GM21390 (cell line): ENCODE data around the gene PBX3.
"Not testable (repeated sequence)": the region's sequence is repeated elsewhere in the genome, so short reads cannot be mapped to it uniquely, and the experiment has no call there.

Experiments used
- ATAC-seq: cut with Tn5 transposase; IDR thresholded peaks from one replicate; pipeline ENCODE4 v1.9.1; 2021; ENCODE audit not compliant: unreplicated experiment

Gene PBX3

DNA sequence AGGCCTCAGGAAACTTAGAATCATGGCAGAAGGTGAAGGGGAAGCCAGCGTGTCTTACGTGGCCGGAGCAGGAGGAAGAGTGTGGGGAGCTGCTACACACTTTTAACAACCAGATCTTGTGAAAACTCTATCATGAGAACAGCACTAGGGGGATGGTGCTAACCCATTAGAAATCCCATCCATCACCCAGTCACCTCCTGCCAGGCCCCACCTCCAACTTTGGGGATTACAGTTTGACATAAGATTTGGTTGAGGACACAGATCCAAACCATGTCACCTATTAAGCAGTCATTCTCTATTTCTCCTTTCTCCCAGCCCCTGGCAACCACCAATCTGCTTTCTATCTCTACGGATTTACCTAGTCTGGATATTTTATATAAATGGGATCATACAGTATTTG is 26.9 kb downstream of the PBX3 start:
- ATAC-seq = no peak

DNA sequence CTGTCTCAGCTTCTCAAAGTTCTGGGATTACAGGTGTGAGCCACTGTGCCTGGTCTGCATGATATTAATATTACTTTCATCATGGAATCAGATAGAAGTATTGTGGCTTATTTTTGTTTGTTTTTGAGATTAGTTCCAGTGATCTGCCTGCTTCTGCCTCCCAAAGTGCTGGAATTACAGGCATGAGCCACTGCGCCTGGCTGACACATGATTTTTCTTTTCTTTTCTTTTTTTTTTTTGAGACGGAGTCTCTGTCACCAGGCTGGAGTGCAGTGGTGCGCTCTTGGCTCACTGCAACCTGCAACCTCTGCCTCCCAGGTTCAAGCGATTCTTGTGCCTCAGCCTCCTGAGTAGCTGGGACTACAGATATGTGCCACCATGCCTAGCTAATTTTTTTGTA is 29.6 kb downstream of the PBX3 start:
- ATAC-seq = not testable (repeated sequence)

DNA sequence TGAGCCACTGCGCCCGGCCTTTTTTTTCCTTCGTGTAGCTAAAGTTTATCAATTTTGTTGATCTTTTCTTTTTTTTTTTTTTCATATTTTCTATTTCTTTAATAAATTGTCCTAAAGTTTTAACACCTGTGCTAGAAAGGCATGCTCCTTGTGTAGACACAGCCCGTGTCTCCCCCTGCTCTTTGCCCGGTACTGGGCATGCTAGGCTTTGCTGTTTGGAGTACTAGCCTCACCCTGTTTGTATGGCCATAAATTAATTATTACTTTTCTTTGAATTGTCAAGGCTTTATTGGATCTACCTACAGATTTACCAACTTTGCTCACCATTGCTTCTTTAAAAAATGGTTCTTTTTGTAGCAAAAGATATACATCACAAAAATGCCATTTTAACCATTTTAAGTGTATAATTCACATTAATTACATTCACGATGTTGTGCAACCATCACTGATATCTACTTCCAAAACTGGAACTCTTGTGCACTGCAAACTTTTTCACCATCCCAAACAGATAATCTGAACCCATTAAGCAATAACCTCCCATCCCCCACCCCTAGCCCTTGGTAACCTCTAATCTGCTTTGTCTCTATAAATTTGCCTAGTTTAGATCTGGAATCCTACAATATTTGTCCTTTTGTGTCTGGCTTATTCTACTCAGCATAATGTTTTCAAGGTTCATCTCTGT is 31.5 kb downstream of the PBX3 start:
- not testable (repeated sequence) for ATAC-seq

DNA sequence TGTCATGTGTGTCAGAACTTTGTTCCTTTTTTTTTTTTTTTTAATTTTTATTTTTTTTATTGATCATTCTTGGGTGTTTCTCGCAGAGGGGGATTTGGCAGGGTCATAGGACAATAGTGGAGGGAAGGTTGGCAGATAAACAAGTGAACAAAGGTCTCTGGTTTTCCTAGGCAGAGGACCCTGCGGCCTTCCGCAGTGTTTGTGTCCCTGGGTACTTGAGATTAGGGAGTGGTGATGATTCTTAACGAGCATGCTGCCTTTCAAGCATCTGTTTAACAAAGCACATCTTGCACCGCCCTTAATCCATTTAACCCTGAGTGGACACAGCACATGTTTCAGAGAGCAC is 32.0 kb downstream of the PBX3 start:
- ATAC-seq = not testable (repeated sequence)

DNA sequence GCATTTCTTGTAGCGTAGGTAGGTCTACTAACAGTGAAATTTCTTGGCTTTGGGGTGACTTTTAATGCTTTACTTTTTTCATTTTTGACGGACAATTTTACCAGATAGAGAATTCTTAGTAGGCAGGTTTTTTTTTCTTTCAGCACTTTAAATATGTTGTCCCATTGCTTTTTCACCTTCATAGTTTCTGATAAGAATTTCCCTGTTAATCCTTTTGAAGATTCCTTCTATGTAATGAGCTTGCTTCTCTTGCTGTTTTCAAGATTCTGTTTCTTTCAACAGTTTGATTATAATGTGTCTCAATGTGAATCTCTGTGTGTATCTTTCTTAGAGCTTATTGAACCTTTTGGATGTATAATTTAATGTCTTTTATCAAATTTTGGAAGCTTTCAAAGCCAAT is 35.5 kb downstream of the PBX3 start:
- no peak for ATAC-seq

DNA sequence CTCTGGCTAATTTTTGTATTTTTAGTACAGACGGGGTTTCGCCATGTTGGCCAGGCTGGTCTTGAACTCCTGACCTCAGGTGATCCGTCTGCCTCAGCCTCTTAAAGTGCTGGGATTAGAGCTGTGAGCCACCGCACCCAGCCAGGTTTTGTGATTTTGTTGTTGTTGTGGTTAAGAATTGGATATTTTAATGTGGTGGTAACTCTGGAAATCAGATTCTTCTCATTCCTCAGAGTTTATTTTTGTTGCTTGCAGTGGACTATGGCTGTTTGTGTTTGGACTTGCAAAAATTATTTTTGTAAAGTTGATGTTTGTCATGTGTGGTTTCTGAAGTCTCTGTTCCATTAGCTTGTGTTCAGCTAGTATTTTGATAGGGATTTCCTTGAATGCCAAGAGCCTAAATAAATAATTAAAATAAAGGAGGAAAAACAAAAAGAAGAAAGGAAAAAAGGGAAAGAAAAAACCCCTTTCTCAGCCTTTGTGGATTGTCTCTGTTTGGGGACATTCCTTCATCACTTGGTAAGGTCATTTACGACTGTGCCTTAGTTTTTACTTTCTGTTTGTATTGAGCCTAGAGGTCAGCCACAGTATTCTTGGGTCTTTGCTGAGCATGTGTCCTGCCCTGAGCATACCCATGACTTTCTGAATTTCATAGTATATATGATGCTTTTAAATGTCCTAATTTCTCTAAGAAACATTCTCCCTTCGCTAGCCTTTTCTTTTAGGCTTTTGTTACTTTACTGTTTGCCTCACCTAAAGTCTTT is 37.3 kb downstream of the PBX3 start:
- ATAC-seq = no peak

DNA sequence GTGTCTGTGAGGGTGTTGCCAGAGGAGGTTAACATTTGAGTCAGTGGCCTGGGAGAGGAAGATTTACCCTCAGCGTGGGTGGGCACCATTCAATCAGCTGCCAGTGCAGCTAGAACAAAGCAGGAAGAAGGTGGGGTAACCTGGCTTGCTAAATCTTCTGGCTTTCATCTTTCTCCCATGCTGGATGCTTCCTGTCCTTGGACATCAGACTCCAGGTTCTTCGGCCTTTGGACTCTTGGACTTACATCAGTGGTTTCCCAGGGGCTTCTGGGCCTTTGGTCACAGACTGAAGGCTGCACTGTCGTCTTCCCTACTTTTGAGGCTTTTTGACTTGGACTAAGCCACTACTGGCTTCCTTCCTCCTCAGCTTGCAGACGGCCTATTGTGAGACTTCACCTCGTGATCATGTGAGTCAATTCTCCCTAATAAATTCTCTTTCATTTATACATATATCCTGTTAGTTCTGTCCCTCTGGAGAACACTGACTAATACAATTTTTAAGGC is 38.1 kb downstream of the PBX3 start:
- ATAC-seq = no peak

DNA sequence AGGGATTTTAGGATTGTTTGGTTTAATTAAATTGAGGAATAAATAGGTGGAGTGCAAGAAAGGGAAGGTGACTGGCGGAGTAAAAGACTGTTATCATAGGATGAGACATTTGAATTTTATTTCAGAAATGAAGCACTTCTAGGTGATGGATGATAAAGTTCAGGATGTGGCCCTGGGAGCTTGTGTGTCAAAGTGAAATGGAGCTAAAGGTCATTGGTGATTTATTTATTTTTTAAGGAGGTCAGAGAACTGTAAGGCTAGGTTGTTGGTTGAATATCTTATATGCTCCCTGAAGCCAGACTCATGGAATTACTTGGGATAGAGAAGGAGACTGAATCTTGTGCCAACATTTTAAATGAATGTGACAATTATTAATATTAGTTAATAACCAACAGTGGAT is 40.5 kb downstream of the PBX3 start:
- ATAC-seq = no peak

DNA sequence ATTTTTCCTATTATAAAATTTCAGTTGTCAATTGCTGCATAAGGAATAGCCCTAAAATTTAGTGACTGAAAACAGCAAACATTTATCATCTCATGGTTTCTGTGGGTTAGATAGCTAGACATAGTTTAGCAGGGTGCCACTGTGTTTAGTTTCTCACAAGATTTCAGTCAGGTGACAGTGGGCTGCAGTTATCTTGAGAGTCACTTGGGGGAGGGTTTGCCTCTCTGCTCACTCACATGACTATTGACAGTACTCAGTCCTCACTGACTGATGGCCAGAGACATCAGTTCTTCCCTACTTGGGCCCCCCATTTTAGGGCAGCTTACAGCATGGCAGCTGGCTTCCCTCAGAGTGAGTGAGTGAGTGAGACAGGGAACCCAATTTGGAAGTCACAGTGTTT is 42.0 kb downstream of the PBX3 start:
- ATAC-seq = no peak

DNA sequence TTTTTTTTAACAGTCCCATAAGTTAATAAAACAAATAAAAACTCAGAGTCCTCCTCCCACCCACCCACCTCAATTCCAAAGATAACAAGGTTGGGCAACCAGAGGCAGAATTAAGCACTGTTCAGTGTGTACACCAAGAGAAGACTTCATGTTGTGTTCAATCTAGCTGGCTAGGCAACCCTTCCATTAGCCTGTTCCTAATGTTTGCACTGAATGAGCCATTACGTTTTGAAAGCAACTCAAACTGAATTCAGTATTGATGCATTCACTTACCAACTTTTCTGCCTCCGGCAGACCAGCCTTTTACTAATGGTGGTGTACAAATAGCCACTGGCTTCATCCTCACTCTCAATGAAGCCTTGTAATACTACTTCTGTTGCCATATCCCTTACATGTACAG is 47.5 kb downstream of the PBX3 start:
- ATAC-seq = no peak

DNA sequence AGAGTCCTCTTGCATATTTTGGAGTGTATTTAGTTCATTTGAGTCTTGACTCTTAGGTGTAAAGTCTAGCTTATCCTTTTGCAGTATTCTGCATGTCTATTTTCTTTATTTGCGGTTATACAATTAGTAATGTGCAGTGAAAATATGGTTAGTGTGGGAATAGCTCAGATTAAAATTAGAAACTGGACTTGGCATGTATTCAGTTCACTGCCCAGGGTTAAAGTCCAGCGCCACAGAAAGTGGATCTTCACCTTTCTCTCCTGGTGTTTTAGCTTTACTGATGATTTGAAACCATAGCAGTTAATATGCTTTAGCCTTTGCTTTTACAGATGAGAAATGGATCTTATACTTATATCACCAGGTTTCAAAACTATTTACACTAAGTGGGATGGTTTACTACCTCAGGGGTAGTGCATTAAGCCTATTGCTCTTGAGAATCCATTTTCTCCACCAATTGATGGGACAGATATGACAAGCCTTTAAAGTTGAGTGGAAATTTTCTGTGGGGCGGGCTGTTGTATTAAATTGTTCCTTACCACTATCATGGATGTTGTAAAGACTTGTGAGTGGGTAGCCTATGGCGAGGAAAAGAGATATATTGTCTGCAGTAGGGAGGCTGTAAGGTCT is 48.9 kb downstream of the PBX3 start:
- ATAC-seq = no peak

DNA sequence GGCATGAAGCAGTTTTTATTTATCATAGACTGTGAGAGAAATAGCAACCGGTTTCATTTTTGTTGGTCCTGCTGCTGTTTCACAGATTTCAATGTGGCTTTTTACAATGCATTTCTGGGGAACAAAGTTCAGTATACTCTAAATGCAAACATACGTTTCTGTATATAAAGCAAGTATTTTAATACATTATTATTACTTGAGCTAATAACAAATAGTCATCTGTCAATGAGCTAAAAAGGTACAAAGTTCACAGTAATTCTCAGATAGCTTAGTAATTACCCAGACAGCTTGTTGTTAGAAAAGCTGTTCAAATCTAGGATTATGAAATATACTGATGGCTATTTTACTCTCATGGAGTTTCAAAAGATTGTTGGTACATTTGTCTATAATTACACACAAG is 50.8 kb downstream of the PBX3 start:
- ATAC-seq = no peak

DNA sequence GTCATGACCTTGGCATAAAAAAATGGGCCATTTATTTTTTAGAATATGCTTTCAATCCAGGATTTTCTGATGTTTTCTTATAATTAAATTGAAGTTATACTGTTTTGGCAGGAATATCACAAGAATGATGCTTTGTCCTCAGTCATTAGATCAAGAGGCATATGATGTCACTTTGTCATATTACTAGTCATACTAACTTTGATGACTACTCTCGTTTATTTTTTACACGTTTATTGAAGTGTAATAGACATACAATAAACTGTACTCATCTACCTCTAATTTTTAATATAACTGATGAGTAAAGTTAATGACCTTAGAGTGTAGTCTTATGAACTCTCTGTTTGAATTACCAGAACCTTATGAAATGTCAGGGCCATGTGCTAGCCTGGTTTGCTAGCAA is 56.4 kb downstream of the PBX3 start:
- ATAC-seq = no peak

DNA sequence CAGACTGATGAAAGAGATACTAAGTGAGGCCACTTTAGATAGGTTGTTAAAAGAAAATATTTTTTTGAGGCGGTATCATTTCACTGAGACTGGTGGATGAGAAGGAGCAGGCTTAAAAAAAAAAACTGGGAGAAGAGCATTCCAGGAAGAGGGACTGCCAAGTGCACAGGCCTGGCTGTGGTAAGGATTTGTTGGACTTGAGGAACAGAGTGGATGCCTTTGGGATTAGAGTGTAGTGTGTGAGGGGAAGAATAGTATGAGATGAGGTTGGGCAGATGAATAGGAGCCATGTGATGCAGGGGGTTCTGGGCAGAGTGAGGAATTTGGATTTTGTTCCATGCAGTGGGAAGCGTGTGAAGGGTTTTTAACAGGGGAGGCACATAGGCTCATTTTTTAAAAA is 57.9 kb downstream of the PBX3 start:
- ATAC-seq = no peak

DNA sequence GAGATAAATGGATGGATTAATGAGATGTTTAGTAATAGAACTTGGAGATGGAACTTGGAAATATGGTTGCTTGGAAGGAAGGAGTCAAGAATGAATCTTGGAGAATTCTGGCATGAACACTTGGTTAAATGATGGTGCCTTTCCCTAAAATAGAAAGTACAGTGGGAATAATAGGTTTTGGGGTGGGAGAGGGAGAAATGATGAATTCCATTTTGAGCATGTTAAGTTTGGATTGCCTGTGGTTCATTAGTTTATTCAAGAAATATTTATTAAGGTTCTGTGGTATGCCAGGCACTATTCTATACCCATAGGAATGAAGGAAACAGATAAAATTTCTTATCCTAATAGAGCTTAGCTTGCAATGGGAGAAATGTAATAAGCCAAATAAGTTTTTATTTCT is 58.4 kb downstream of the PBX3 start:
- ATAC-seq = no peak

DNA sequence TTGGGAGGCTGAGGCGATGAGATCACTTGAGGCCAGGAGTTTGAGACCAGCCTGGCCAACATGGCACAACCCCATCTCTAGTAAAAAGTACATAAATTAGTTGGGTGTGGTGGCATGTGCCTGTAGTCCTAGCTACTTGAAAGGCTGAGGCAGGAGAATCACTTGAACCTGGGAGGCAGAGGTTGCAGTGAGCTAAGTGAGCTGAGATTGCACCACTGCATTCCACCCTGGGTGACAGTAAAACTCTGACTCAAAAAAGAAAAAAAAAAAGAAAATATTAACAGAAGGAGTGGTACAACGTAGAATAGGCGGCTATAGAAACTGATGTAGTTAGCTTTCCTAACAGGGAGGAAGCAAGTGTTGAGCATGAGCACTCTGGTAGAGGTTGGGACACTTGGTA is 59.9 kb downstream of the PBX3 start:
- no peak for ATAC-seq

DNA sequence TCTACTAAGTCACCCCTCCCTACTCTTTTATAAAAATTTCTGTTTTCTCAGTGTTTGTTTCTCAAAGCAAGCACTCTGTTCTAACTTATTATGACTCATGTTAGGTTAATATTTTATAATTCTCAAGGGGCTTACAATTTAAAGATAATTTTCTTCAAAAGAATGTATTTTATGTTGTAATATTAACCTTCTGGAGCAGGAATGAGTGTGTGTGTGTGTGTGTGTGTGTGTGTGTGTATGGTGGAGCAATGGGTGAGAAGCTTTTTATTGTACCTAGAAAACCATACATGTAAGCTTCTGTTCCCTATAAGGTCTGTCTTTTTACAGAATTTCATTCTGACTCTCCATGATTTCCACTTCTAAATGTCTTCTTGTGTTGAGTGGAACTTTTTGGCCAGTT is 63.0 kb downstream of the PBX3 start:
- no peak for ATAC-seq

DNA sequence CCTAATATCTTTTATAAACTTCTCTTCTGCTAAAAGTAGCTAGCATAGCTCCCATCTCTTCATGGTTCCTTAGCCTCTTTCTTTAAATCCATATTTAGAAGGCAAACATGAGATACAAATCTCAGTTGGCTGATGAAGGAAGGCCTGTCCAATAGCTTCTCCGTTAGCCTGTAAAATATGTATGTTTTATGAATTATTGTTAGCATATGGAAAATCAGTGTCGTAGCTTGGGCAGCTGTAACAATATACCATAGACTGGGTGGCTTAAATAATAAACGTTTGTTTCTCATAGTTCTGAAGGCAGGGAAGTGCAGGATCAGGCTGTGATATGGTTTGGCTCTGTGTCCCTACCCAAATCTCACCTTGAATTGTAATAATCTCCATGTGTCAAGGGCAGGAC is 63.8 kb downstream of the PBX3 start:
- ATAC-seq = no peak

DNA sequence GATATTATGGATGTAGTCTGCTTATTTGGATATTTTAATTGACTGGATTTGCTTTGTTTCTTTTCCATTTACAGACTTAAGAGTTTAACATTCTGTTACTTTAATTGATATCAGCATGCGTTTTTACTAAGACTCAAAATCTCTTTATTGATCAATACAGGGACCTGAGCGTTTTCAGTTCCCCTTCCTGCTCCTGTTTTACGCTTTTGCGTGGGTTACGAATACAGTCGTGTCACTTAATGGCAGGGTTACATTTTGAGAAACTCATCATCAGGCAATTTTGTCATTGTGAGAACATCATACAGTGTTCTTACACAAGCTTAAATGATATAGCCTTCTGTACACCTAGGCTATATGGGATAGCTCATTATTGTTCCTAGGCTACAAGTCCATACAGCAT is 65.2 kb downstream of the PBX3 start:
- no peak for ATAC-seq

DNA sequence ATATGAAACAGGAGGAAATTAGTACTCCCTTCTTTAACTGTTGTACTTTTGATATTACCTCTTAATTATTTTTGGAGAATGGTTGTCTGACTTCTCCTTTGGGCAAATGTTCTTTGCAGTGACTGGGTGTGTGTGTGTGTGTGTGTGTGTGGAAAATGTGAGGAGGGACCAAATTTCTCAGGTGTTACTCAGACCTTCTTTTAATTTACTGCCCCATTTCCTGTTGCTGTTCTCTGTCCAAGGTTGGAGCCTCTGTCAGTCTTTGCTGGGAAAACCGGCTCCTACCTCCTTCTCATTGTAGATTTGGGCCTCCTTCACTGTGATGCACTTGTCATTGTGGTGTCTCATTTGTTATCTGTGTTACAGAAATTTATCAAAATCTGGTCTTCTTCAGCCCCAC is 68.4 kb downstream of the PBX3 start:
- ATAC-seq = no peak

DNA sequence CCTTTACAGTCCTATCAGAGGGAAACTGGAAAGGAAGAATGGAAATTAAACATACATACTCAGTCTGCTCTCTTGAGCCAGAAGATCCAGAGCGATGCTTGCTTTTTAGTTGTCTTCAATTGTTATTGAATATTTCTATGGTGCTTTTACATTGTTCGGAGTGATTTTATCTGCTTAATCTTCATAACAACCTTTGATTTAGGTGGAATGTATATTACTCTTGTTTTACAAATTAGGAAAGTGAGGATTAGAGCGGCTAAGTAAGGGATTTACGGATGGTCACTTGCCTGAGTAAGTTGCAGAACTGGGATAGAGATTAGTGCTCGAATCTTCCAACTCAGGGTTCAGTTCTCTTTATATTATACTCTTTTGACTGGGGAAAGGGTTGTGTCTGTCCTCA is 69.1 kb downstream of the PBX3 start:
- ATAC-seq = no peak

DNA sequence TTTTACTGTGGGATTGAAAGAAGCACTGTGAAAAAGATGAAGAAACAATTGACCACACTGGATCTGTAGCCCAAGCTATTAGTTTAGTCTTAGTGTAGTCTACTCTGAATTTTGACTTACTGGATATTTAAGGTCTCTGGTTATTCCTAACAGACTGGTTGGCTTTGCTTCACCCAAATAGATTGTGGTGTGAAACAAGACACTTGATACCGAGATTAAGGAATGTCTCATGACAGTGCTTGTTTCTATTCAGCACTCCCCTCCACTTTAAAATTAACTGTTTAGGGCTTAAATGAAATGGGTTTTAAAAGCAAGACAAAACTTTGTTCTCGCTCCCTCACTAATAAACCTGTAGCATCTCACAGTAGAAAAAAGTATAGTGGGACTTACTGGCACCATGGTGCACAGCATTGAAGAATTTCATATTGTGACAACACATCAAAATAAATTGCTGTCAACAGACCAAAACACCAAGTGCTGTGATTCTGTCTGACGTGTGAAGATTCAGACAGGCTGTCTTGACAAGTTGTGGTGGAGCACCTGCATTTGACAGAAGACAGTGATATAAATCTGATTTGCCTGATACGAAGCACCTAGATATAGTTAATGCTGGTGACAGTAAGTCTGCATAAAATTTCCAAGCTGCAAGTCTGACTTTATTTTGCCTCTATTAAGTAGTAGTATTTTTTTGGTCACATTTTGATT is 73.1 kb downstream of the PBX3 start:
- no peak for ATAC-seq
